HG02852 (cell line): ENCODE results near the gene MRM3.
"Not testable (repeated sequence)": the region's sequence is repeated elsewhere in the genome, so short reads cannot be mapped to it uniquely, and the experiment has no call there.

ENCODE experiments used
- ATAC-seq: cut with Tn5 transposase; IDR thresholded peaks from one replicate; pipeline ENCODE4 v1.9.1; 2021; ENCODE audit warnings: mild to moderate bottlenecking, moderate library complexity; ENCODE audit not compliant: unreplicated experiment

MRM3 gene, protein sequence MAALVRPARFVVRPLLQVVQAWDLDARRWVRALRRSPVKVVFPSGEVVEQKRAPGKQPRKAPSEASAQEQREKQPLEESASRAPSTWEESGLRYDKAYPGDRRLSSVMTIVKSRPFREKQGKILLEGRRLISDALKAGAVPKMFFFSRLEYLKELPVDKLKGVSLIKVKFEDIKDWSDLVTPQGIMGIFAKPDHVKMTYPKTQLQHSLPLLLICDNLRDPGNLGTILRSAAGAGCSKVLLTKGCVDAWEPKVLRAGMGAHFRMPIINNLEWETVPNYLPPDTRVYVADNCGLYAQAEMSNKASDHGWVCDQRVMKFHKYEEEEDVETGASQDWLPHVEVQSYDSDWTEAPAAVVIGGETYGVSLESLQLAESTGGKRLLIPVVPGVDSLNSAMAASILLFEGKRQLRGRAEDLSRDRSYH

DNA sequence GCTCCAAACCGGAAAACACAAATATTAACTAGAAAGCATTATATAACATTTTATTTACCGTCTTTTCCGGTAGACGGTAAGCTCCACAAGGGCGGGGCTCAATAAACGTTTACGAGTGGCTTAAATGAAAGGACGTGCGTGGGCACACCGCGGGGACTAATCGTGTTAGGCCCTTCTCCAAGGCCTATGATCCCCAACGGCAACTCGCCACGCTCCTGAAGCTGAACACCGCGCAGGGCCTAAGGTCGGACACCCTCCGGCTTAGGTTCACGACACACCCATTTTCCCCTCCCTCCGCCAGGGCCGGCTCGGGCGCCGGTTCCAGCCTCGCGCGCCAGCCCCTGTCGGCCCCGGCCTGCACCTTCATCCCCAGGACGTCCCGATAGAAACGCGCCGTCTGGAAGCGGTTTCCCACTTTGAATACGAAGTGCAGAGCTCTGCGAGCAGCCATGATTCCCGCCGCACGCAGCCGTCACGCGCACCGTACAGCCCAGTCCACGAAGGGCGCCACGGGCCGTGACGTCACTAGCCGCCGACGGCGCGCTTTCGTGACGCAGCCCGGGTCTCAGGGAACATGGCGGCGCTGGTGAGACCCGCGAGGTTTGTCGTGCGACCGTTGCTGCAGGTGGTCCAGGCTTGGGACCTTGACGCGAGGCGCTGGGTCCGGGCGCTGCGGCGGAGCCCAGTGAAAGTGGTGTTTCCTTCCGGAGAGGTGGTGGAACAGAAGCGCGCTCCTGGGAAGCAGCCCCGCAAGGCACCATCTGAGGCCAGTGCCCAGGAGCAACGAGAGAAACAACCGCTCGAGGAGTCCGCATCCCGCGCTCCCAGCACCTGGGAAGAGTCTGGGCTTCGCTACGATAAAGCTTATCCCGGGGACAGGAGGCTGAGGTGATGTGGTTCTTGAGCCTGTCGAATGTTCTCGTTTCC, at the start of gene MRM3, which contains the start of gene GLOD4:
MRM3 (plus strand) TSS at position 549 of the 927 bp plus-strand sequence; CDS start at position 575, 26 bp downstream.
GLOD4 (minus strand) TSS at position 476 of the 927 bp plus-strand sequence; CDS start at position 451, 25 bp downstream.
- ATAC-seq: peak; percentile 84

DNA sequence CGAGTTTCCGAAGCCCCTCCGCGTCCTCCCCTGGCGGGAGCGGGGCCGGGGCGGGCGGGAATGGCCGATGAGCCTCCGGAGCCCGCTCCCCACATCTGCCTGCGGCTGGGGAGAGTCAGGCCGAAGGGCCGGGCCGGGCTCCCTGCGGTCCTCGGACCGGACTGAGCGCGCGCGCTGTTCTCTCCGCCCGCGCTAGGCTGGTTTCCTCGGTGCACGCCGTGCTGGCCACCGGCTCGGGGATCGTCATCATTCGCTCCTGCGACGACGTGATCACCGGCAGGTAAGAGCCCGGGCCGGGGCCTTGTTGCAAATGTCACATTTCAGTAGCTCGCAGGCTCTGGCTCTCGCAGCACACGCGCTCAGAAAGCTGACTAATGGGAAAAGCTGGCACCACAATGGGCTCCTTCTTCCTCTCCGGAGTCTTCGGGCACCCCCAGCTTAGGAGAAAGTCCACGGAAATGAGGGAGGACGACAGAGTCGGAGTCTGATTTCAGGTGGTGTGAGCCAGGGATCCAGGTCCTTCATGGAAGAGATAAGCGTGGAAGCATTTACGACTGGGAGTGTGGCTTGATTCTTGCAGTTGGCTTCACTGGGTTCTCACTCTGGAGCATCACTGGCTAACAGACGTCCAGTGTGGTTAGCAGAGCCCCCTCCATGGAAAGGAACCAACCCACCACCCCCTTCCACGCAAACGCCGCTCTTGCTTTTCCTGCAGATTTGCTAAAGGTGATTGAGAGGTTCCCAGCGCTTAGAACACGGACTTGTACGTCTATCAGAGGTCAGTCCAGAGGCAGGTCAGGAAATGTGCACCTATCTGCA, 49.0 kb upstream of the MRM3 start:
- ATAC-seq: peak; percentile 24

DNA sequence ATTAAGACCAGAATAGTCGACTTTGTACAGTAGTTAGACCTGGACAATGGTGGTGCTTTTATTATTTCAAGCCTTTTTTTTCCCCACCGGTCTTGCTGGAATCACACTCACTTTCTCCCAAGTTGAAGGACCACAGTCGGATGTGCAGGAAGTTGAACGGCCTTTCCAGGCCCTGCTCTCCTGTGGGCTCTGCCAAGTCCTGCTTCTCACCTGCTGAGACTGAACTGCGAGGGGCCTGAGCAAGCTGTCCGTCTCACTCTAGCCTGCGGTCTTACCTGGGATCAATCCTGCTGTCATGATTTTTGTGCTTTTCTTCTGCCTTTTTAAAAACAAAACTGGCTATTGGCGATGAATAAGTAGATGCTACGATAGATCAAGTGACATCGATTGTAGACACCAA, 48.4 kb upstream of the MRM3 start:
- ATAC-seq: no peak

DNA sequence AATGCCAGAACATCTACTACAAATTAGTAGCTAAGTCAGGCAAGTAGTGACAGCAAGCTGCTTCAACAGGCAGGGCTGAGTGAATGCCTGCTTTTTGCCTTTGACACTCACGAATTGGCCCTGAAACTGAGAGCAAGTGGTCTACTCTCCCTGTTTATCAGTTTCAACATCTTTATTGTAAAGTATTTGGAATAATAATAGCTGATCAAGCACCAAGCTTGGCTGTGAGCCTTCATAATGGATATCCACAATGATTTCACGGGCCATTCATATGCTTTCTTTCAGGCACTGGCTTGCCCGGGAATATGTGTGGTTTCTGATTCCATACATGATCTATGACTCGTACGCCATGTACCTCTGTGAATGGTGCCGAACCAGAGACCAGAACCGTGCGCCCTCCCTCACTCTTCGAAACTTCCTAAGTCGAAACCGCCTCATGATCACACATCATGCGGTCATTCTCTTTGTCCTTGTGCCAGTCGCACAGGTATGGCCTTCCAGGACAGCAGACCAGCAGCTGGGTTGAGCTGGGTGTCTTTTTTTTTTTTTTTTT, 44.5 kb upstream of the MRM3 start:
- ATAC-seq: no peak

DNA sequence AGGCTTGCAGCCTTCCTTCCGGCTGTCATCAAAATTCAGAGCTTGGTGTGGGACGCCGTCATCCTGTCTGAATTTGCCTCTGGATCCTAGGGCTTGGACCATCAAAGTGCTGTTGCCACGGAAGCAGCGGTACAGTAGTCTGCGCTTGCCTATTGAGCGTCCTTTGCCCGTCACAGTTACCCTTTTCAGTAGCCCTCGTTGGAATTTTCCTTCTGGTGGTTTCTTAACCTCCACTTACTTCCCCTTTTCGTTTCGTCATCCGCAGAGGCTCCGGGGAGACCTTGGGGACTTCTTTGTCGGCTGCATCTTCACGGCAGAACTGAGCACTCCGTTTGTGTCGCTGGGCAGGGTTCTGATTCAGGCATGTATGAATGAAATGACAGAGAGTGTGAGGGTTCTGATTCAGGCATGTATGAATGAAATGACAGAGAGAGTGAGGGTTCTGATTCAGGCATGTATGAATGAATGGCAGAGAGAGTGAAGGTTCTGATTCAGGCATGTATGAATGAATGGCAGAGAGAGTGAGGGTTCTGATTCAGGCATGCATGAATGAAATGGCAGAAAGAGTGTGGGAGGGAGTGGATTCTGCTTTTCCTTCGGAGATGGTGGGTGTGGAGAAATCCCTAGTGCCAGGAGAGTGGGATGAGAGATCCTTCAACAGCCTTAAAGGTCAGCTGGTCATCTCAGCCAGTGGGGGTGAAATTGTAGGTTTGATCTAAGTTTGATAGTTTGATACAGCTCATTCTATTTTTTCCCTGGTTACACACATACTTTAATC, 41.7 kb upstream of the MRM3 start:
- ATAC-seq: peak; percentile 73

DNA sequence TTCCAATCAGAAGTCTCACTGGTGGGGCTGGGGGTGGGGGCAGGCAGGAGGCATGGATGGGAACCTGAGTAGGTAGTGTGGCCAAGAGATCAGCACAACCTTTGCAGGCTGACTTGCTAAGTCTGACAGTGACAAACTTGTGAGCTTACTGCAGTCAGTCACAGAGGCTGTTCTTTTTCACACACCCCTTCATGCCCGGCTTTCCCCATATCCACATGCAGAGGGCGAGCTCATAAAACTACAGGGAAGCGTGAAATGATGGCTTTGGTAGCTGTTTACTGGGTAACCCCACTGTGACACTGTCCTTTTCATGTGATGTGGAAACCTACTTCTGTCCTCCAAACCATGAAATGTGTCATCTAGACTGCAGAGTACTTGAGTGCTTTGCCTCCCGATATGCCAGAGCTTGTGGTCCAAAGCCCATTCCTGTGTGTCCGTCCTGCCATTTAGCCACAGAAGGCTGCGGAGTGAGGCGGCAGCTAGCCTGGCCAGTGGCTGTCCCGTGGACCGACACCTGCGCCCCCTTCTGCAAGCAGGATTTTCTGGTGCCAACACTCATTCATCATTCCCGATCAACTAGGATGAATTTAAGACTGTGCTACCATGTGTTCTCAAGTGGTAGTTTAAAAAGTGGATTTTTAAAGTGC, 39.9 kb upstream of the MRM3 start:
- no peak for ATAC-seq

DNA sequence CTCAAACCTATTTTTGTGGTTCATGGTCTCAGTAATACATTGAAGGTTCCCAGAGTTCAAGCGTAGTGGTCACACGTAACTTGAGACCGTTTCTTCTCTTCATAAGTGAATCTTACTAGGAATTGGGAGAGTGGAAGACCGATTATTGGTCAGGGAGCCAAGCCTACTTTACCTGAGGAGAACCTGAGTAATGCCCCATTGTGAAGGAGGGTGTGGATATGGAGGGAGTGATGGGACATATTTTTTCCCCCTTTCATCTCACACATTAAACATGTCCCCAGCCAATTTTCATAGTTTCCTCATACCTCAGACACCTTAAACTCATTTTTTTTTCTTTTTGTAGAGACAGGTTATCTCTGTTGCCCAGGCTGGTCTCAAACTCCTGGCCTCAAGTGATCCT, 39.0 kb upstream of the MRM3 start:
- no peak for ATAC-seq

DNA sequence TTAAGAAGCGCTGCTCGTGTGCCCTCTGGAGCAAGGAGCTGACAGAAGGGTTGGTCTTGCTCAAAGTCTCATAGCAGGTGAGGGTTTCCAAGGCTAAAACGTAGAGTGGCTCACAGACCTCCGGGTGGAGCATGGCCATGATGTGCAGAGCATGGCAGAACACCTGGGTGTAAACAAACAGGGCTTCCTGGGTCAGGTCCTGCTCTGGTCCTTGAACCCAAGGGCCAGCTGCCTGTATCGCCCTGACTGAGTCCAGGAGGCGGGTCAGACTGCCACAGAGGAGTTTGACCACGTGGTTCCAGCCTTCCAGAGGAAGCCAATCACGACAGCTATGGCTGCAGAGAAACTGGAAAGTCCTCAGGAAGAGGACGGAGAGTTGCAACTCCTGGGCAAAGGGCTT, 37.2 kb upstream of the MRM3 start:
- no peak for ATAC-seq

DNA sequence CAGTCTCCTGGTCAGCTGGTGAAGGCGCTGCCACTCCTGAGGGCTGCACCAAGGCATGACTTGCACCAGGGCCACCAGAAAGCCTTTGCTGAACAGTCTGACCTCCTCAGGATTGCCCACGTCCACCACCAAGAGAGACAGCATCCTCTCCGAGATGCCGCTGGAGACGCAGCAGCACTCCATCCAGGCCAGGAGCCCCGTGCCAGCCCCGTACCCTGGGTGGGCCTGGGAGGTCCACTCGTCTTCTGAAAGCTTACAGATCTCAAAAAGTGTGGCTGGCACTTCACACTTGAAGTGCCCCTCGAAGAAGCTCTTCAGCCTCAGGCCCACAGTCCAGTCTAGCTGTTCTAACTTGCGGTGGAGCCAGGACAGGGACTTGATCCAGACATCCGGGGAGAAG, 36.7 kb upstream of the MRM3 start:
- ATAC-seq: no peak

DNA sequence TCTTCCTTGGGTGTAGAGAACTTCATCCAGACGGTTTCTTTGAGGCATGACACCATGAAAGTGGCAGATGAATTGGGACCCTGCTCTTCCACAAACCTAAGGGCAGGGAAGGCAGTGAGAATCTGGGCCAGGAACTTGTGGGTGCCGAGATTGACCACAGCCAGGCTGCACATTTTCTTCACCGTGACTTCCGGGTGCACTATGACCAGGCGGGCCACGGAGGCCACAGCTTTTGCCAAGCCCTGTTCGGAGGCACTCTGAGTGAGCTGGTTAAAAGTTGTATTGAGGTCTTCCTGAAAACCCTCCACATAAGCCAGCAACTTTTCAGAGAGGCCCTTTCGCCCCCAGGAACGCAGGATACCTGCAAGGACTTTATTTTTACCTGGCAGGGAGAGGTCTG, 36.0 kb upstream of the MRM3 start:
- no peak for ATAC-seq

DNA sequence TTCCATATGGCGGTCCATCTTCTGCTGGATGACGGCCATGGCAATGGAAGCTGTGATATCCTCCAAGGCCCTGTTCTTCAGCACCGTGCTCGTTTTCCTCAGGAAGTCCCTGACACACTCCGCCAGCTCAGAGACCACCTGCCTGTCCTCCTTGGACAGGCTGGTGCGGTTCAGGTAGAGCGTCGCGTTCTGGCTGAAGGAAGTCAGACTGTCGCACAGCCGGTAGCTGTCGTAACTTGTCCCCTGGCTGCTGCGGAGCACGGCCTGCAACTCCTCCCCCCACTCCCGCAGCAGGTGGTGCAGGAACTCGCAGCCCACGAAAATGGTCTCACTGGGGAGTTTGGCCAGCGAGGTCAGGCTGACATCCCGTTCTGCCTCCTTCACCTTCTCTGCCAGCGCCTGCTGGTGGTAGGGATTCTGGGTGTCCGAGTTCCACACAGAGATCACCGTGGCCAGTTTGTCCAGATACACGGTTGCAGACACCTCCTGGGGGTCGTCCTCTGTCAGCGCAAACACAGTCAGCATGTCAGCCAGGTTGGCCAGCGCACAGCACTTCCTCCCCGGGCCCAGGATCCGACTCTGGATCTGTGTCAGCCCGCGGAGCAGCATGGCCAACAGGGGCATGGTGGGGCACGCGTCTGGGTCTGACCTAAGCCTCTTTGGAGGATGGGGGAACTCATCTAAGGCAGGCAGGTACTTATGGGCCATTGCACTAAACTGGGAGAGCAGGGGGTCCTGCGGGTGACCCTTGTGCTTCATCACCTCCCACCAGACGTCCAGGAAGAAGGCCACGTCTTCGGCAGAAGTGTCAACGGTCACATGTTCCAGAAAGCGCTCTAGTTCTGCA, 35.1 kb upstream of the MRM3 start:
- no peak for ATAC-seq

DNA sequence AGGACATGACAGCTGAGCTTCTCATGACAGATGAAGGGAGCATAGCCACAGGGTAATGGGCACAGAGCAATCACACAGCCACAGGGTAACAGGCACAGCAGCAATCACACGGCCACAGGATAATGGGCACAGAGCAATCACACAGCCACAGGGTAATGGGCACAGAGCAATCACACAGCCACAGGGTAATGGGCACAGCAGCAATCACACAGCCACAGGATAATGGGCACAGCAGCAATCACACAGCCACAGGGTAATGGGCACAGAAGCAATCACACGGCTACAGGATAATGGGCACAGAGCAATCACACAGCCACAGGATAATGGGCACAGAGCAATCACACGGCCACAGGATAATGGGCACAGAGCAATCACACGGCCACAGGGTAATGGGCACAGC, 33.5 kb upstream of the MRM3 start:
- ATAC-seq: not testable (repeated sequence)

DNA sequence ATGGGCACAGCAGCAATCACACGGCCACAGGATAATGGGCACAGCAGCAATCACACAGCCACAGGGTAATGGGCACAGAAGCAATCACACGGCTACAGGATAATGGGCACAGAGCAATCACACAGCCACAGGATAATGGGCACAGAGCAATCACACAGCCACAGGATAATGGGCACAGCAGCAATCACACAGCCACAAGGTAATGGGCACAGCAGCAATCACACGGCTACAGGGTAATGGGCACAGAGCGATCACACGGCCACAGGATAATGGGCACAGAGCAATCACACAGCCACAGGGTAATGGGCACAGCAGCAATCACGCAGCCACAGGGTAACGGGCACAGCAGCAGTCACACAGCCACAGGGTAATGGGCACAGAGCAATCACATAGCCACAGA, 32.8 kb upstream of the MRM3 start:
- ATAC-seq: not testable (repeated sequence)

DNA sequence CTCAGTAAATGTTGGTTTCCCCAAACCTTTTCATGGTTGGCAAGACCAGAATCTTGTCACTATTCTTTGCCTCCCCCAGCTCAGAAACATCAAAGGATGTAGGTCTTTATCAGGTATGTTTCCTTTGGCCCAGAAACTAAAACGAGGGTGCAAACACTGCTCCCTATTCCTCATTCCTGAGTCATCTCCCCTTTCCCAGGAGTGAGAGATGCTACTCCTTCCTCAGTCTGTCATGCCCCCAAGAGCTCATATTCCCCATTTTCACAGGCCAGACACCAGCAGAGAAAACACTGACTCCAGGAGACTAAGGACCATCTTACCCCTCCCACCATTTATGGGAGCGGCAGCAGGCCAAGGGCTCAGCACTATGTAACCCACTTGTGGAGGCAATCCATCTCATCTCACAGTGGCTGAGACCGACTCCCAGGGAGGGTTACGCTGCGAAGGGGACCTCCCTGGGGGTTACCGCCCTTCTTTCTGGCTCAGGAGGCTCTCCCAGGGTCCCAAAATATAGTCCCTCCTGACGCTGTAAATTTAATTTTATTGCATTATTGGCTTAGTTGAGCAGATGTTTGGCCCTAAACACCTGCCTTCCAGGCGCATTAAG, 31.6 kb upstream of the MRM3 start:
- ATAC-seq: no peak

DNA sequence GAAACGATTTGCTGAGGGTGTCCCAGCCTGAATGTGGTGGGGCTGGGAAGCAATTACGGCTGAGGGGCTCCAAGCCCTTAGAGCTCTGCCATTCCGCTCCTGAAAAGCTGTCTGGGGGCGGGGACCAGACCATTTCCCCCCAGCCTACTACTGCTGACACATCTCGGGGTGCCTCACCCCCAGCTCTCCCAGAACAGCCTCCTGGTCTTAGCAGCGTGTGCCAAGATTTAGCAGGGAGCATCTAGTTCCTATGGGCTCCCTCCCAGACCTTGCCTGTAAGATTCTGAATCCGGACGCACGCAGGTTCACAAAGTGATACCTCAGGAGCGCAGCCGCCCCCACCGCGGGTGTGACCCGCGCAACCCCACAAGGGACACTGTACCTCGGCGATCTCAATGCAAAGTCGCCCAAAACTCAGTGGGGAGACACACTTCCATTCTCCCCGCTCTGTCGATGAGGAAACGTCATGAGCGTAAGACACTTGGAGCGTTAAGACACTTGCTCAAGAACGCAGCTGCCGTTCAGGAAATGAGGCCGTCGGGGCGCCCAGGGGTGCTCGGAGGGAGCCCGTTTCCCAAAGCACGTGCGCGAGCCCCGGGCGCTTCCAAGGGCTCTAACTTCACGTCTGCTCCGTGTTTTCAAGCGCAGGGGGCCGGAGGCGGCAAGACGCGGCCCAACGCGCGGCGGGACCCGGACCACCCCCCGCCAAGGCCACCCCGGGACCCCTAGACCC, 30.7 kb upstream of the MRM3 start:
- peak; percentile 34 for ATAC-seq

DNA sequence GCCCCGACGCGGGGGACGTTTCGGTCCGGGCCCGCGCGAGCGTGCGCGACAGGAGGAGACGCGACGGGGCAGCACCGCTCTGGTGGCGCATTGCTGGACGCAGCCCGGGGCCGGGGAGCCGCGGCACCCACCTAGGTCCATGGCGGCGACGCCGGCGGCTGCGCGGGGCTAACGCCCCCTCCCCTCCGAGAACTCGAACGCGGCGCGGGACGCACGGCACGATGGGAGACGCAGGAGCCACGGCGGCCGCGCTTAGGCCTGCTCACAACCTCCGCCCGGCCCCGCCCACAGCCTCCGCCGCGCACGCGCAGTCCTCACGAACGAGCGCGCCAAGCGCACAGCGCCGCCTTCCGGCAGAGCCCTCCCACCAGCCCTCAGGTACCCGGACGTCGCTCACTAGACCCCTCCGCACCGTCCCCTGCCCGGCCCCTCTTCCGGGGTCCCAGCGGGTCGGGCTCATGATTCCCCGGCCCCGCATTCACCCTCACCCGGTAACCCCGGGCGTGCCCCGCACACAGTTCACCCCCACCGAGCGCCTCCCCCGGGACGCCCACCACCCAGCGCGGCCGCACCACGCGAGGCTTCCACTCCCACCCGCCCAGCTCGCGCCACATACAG, 30.0 kb upstream of the MRM3 start, which contains the start of gene GEMIN4:
GEMIN4 (minus strand) TSS at position 263 of the 618 bp plus-strand sequence; CDS start at position 141, 122 bp downstream.
- ATAC-seq: peak; percentile 76
